GM23338 (cell line): ENCODE data around the gene MBNL1. TPM values are rescaled to one million over a fixed set of nuclear protein-coding genes. Genes with fewer than 3 reads are reported as not detected.

ENCODE experiments used
- ATAC-seq: fragments of 200-7000 bp; cut with Tn5 transposase; 3 replicates; pipeline ENCODE4 v1.9.1; 2020
- DNase-seq: peaks from one replicate; pipeline ENCODE4 v3.0.0-alpha.2; 2015; ENCODE audit warnings: low spot score
- H2AFZ ChIP-seq: fragments of 200-600 bp; sonication (generic); 2 replicates; pipeline ENCODE4 v1.8.0; 2016; ENCODE audit warnings: antibody characterized with exemption, mild to moderate bottlenecking, moderate library complexity
- H3F3A ChIP-seq: fragments of 200-600 bp; sonication (generic); replicated peaks from 2 replicates; pipeline ENCODE4 v1.8.0; 2017; ENCODE audit warnings: antibody characterized with exemption, mixed run types, low read depth
- H3K27ac ChIP-seq: fragments of 200-600 bp; sonication (generic); 2 replicates; pipeline ENCODE4 v1.6.1; 2016; ENCODE audit warnings: low read depth
- H3K27me3 ChIP-seq: fragments of 200-600 bp; sonication (generic); 2 replicates; pipeline ENCODE4 v1.8.0; 2016; ENCODE audit warnings: mild to moderate bottlenecking, mixed run types, moderate library complexity; ENCODE audit not compliant: insufficient read depth
- H3K36me3 ChIP-seq: fragments of 200-600 bp; sonication (generic); 2 replicates; pipeline ENCODE4 v1.8.0; 2016; ENCODE audit warnings: mild to moderate bottlenecking; ENCODE audit not compliant: insufficient read depth
- H3K4me1 ChIP-seq: fragments of 200-600 bp; sonication (generic); 2 replicates; pipeline ENCODE4 v1.8.0; 2016; ENCODE audit warnings: mild to moderate bottlenecking, moderate library complexity; ENCODE audit not compliant: insufficient read depth
- H3K4me2 ChIP-seq: fragments of 200-600 bp; sonication (generic); 2 replicates; pipeline ENCODE4 v1.7.1; 2017; ENCODE audit warnings: mixed run types
- H3K4me3 ChIP-seq: fragments of 200-600 bp; sonication (generic); 2 replicates; pipeline ENCODE4 v1.6.1; 2016; ENCODE audit warnings: mixed run types
- H3K79me2 ChIP-seq: fragments of 200-600 bp; sonication (generic); replicated peaks from 2 replicates; pipeline ENCODE4 v1.8.0; 2017; ENCODE audit warnings: mild to moderate bottlenecking; ENCODE audit not compliant: insufficient read depth
- H3K9me2 ChIP-seq: fragments of 200-600 bp; sonication (generic); 2 replicates; pipeline ENCODE4 v1.8.0; 2017; ENCODE audit not compliant: insufficient read depth
- H4K20me1 ChIP-seq: fragments of 200-600 bp; sonication (generic); replicated peaks from 2 replicates; pipeline ENCODE4 v1.8.0; 2017; ENCODE audit warnings: mild to moderate bottlenecking; ENCODE audit not compliant: insufficient read depth
- H3K27ac Mint-ChIP-seq: 2 replicates; pipeline ENCODE4 v1.8.0; 2020; ENCODE audit warnings: inconsistent platforms, mild to moderate bottlenecking, moderate library complexity, mixed read lengths
- H3K27me3 Mint-ChIP-seq: 3 replicates; pipeline ENCODE4 v1.8.0; 2022; ENCODE audit warnings: low read depth, mild to moderate bottlenecking, moderate library complexity, mixed read lengths, inconsistent platforms; ENCODE audit not compliant: insufficient read depth, poor library complexity
- H3K36me3 Mint-ChIP-seq: 3 replicates; pipeline ENCODE4 v1.8.0; 2021; ENCODE audit warnings: low read depth, mild to moderate bottlenecking, inconsistent platforms, moderate library complexity, mixed read lengths
- H3K4me1 Mint-ChIP-seq: 3 replicates; pipeline ENCODE4 v1.8.0; 2020; ENCODE audit warnings: mild to moderate bottlenecking, inconsistent platforms, mixed read lengths
- H3K4me3 Mint-ChIP-seq: 3 replicates; pipeline ENCODE4 v1.8.0; 2021; ENCODE audit warnings: moderate library complexity, mild to moderate bottlenecking, inconsistent platforms, mixed read lengths
- H3K9me3 Mint-ChIP-seq: 3 replicates; pipeline ENCODE4 v1.8.0; 2020; ENCODE audit warnings: moderate library complexity, mild to moderate bottlenecking, inconsistent platforms, mixed read lengths
- CREB1 ChIP-seq: fragments of 250-450 bp; sonication (Bioruptor Pico); IDR thresholded peaks from 2 replicates; pipeline ENCODE4 v1.5.0; 2020; ENCODE audit warnings: low read depth, mild to moderate bottlenecking, moderate library complexity
- EZH2 ChIP-seq: fragments of 200-600 bp; sonication (generic); IDR thresholded peaks from one replicate; pipeline ENCODE4 v1.8.0; 2017; ENCODE audit warnings: antibody characterized with exemption, mild to moderate bottlenecking, low read depth; ENCODE audit not compliant: unreplicated experiment
- JUNB ChIP-seq: IDR thresholded peaks from one replicate; pipeline ENCODE4 v1.6.1; 2016; ENCODE audit warnings: antibody characterized with exemption; ENCODE audit not compliant: unreplicated experiment
- POLR2AphosphoS5 ChIP-seq: IDR thresholded peaks from 2 replicates; pipeline ENCODE4 v1.6.1; 2016; ENCODE audit warnings: antibody characterized with exemption, low read depth
- ZNF114 ChIP-seq: fragments of 250-450 bp; sonication (Bioruptor Pico); IDR thresholded peaks from 2 replicates; pipeline ENCODE4 v1.5.0; 2020; ENCODE audit warnings: mild to moderate bottlenecking, moderate library complexity
- ZNF331 ChIP-seq: fragments of 250-450 bp; sonication (Bioruptor Pico); IDR thresholded peaks from 2 replicates; pipeline ENCODE4 v1.5.0; 2020; ENCODE audit warnings: low read depth, mild to moderate bottlenecking, moderate library complexity
- polyA plus RNA-seq: library from polyadenylated mRNA; unstranded; fragments of >200 nt; fragmentation: Nextera tagmentation; extraction: Ambion mirVana; gene quantifications from 2 replicates; pipeline ENCODE4 v1.2.1, GENCODE V29; 2016
- total RNA-seq: library from RNA; depleted of rRNA; stranded (reverse); fragments of >200 nt; shearing (Covaris generic); gene quantifications from 2 replicates; pipeline ENCODE4 v1.2.3, GENCODE V29; 2014
- TF ChIP-seq, protein P1 (sequence below): IDR thresholded peaks from 2 replicates; pipeline ENCODE4 v1.6.1; 2016; ENCODE audit warnings: antibody characterized with exemption
- TF ChIP-seq, protein P2 (sequence below): IDR thresholded peaks from one replicate; pipeline ENCODE4 v1.6.1; 2018; ENCODE audit warnings: antibody characterized with exemption; ENCODE audit not compliant: unreplicated experiment
- TF ChIP-seq, protein P3 (sequence below), 2 experiments: fragments of 200-600 bp in 1 of 2; sonication (generic) in 1 of 2; conservative IDR thresholded peaks; 2 replicates each; pipeline versions ENCODE4 v1.5.1 to v1.6.1; 2016 to 2017; ENCODE audit warnings: antibody characterized with exemption in 2 of 2, low read depth in 2 of 2, mild to moderate bottlenecking in 2 of 2, moderate library complexity in 1 of 2
- TF ChIP-seq, protein P4 (sequence below): fragments of 250-450 bp; sonication (Bioruptor Pico); IDR thresholded peaks from 2 replicates; pipeline ENCODE4 v1.5.0; 2020; ENCODE audit warnings: mild to moderate bottlenecking, moderate library complexity

MBNL1 gene
- total and polyA plus RNA-seq, 2 experiments from 2014 or later = 9.4 to 23.2 TPM

DNA sequence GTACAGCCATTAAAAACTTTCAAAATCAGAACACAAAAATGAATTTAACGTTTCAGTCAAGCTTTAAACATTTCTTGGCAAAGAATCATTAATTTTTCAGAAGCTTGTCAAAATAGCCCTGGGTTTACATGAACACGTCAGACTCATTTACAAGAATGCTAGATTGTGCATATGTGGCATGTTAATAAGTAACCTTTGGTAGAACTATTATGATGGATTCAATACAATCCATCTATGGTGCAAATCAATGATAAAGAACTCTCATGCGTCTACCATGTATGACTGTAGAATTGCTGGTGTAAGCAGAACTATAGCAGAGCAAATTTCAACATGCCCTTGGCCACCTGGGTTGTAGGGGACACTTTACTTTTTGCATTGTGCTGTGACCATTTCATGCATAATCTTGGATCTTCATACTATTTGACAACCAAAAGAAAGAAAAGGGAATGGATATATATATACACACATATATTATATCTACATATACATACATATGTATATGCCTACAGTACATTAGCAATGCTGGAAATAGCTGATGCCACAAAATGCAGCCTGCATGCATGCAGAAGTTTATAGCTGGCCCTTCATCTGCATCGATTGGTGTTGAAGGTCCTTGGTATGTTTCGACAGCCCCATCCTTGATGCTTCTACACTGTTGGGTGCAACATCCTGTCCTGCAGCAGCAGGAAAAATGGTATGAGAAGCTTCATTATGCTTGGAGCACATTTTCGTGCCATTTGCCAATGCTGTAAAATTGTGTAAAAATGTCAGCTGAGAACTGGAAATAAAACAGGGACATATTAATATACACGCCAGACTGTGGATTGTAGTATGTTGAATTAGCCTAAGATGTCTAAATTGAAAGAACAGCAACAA is 189.0 kb downstream of the MBNL1 start (continued):
- TF ChIP-seq, protein P1, sequence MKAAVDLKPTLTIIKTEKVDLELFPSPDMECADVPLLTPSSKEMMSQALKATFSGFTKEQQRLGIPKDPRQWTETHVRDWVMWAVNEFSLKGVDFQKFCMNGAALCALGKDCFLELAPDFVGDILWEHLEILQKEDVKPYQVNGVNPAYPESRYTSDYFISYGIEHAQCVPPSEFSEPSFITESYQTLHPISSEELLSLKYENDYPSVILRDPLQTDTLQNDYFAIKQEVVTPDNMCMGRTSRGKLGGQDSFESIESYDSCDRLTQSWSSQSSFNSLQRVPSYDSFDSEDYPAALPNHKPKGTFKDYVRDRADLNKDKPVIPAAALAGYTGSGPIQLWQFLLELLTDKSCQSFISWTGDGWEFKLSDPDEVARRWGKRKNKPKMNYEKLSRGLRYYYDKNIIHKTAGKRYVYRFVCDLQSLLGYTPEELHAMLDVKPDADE = no peak
- TF ChIP-seq ZNF114 (CRISPR knock-in tag) (no peak), JUNB (no peak)

DNA sequence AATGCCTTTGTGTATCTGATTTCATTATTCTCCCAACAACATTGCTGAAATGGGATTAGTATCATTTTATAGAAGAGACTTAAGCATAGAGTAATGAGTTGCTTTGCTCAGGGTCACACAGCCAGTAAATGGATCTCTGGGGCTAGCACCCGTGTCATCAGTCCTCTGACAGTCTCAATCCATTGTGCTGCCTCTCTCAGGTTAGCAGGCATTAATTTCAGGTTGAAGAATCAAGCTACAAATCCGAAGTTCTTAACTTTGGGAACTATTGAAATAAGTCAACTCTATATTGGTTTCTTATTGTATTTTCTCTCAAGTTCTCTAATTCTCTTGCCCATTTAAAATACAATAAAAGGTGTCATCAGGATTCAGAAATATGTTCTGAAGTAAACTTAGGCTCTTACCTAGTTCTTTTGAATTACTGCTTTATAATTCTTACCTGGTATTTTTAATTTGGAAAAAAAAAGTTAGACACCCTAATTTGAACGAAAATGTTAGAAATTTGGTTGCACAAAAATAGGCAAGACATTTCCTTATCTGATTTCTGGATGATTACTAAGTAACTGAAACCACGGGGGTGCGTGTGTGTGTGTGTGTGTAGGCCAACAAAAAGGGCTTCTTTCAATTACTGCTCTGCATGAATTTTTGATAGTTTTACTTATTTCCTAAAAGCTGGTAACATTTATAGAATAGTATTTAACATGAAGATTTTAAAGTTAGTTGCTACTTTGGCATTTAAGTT is 189.8 kb downstream of the MBNL1 start:
- H3K36me3 ChIP-seq = no peaks in the 10 kb centered on the region
- no peaks in the 10 kb centered on the region for H3K9me2 ChIP-seq
- H3K27me3 Mint-ChIP-seq = no peaks in the 10 kb centered on the region
- DNase-seq = no peak
- no peaks in the 10 kb centered on the region for H3K9me3 Mint-ChIP-seq
- H3K79me2 ChIP-seq = no peaks in the 10 kb centered on the region
- no peaks in the 10 kb centered on the region for H3K27me3 ChIP-seq
- no peak overlapping the region for H3K4me3 ChIP-seq
- H3K4me1 Mint-ChIP-seq = peaks cover 6% of the 10 kb centered on the region
- H3F3A ChIP-seq = no peaks in the 10 kb centered on the region
- H3K4me1 ChIP-seq = 0 out of 2 replicates have a peak, but pooled peaks cover 4% of the 10 kb centered on the region
- no peak for ATAC-seq
- peaks cover 11% of the 10 kb centered on the region; the same call in 2 of the 3 replicates for H3K36me3 Mint-ChIP-seq
- H4K20me1 ChIP-seq = no peaks in the 10 kb centered on the region
- H2AFZ ChIP-seq = no peak overlapping the region
- H3K4me2 ChIP-seq = no peak overlapping the region
- no peak overlapping the region for H3K27ac ChIP-seq
- H3K27ac Mint-ChIP-seq = no peak overlapping the region
- no peak overlapping the region for H3K4me3 Mint-ChIP-seq
- TF ChIP-seq, protein P2, sequence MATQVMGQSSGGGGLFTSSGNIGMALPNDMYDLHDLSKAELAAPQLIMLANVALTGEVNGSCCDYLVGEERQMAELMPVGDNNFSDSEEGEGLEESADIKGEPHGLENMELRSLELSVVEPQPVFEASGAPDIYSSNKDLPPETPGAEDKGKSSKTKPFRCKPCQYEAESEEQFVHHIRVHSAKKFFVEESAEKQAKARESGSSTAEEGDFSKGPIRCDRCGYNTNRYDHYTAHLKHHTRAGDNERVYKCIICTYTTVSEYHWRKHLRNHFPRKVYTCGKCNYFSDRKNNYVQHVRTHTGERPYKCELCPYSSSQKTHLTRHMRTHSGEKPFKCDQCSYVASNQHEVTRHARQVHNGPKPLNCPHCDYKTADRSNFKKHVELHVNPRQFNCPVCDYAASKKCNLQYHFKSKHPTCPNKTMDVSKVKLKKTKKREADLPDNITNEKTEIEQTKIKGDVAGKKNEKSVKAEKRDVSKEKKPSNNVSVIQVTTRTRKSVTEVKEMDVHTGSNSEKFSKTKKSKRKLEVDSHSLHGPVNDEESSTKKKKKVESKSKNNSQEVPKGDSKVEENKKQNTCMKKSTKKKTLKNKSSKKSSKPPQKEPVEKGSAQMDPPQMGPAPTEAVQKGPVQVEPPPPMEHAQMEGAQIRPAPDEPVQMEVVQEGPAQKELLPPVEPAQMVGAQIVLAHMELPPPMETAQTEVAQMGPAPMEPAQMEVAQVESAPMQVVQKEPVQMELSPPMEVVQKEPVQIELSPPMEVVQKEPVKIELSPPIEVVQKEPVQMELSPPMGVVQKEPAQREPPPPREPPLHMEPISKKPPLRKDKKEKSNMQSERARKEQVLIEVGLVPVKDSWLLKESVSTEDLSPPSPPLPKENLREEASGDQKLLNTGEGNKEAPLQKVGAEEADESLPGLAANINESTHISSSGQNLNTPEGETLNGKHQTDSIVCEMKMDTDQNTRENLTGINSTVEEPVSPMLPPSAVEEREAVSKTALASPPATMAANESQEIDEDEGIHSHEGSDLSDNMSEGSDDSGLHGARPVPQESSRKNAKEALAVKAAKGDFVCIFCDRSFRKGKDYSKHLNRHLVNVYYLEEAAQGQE = no peak
- TF ChIP-seq JUNB (no peak), POLR2AphosphoS5 (no peak), ZNF331 (CRISPR knock-in tag) (no peak), EZH2 (no peak), CREB1 (CRISPR knock-in tag) (no peak)
- TF ChIP-seq, protein P3, sequence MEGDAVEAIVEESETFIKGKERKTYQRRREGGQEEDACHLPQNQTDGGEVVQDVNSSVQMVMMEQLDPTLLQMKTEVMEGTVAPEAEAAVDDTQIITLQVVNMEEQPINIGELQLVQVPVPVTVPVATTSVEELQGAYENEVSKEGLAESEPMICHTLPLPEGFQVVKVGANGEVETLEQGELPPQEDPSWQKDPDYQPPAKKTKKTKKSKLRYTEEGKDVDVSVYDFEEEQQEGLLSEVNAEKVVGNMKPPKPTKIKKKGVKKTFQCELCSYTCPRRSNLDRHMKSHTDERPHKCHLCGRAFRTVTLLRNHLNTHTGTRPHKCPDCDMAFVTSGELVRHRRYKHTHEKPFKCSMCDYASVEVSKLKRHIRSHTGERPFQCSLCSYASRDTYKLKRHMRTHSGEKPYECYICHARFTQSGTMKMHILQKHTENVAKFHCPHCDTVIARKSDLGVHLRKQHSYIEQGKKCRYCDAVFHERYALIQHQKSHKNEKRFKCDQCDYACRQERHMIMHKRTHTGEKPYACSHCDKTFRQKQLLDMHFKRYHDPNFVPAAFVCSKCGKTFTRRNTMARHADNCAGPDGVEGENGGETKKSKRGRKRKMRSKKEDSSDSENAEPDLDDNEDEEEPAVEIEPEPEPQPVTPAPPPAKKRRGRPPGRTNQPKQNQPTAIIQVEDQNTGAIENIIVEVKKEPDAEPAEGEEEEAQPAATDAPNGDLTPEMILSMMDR (conservative IDR thresholded peaks at IDR 0.05; ENCODE audit: low read depth in 2 of 2) = no peak
- TF ChIP-seq, protein P4, sequence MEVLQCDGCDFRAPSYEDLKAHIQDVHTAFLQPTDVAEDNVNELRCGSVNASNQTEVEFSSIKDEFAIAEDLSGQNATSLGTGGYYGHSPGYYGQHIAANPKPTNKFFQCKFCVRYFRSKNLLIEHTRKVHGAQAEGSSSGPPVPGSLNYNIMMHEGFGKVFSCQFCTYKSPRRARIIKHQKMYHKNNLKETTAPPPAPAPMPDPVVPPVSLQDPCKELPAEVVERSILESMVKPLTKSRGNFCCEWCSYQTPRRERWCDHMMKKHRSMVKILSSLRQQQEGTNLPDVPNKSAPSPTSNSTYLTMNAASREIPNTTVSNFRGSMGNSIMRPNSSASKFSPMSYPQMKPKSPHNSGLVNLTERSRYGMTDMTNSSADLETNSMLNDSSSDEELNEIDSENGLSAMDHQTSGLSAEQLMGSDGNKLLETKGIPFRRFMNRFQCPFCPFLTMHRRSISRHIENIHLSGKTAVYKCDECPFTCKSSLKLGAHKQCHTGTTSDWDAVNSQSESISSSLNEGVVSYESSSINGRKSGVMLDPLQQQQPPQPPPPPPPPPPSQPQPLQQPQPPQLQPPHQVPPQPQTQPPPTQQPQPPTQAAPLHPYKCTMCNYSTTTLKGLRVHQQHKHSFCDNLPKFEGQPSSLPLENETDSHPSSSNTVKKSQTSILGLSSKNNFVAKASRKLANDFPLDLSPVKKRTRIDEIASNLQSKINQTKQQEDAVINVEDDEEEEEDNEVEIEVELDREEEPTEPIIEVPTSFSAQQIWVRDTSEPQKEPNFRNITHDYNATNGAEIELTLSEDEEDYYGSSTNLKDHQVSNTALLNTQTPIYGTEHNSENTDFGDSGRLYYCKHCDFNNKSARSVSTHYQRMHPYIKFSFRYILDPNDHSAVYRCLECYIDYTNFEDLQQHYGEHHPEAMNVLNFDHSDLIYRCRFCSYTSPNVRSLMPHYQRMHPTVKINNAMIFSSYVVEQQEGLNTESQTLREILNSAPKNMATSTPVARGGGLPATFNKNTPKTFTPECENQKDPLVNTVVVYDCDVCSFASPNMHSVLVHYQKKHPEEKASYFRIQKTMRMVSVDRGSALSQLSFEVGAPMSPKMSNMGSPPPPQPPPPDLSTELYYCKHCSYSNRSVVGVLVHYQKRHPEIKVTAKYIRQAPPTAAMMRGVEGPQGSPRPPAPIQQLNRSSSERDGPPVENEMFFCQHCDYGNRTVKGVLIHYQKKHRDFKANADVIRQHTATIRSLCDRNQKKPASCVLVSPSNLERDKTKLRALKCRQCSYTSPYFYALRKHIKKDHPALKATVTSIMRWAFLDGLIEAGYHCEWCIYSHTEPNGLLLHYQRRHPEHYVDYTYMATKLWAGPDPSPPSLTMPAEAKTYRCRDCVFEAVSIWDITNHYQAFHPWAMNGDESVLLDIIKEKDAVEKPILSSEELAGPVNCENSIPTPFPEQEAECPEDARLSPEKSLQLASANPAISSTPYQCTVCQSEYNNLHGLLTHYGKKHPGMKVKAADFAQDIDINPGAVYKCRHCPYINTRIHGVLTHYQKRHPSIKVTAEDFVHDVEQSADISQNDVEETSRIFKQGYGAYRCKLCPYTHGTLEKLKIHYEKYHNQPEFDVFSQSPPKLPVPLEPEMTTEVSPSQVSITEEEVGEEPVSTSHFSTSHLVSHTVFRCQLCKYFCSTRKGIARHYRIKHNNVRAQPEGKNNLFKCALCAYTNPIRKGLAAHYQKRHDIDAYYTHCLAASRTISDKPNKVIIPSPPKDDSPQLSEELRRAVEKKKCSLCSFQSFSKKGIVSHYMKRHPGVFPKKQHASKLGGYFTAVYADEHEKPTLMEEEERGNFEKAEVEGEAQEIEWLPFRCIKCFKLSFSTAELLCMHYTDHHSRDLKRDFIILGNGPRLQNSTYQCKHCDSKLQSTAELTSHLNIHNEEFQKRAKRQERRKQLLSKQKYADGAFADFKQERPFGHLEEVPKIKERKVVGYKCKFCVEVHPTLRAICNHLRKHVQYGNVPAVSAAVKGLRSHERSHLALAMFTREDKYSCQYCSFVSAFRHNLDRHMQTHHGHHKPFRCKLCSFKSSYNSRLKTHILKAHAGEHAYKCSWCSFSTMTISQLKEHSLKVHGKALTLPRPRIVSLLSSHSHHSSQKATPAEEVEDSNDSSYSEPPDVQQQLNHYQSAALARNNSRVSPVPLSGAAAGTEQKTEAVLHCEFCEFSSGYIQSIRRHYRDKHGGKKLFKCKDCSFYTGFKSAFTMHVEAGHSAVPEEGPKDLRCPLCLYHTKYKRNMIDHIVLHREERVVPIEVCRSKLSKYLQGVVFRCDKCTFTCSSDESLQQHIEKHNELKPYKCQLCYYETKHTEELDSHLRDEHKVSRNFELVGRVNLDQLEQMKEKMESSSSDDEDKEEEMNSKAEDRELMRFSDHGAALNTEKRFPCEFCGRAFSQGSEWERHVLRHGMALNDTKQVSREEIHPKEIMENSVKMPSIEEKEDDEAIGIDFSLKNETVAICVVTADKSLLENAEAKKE (CRISPR knock-in tag) = no peak
